Mesendoderm (in vitro differentiated cells): ENCODE measurements around the gene SLC9A8.

ENCODE experiments used
- DNase-seq: peaks from one replicate; pipeline ENCODE4 v3.0.0; 2013
- H2AK5ac ChIP-seq: 2 replicates; pipeline ENCODE4 v1.6.1; 2013; ENCODE audit warnings: low read length, inconsistent platforms
- H2BK120ac ChIP-seq: 2 replicates; pipeline ENCODE4 v1.6.1; 2013; ENCODE audit warnings: low read depth, mild to moderate bottlenecking, low read length, moderate library complexity, mixed read lengths
- H2BK15ac ChIP-seq: replicated peaks from 2 replicates; pipeline ENCODE4 v1.6.1; 2013; ENCODE audit warnings: low read depth, mild to moderate bottlenecking, moderate library complexity
- H2BK5ac ChIP-seq: 2 replicates; pipeline ENCODE4 v1.6.1; 2013; ENCODE audit warnings: low read length, inconsistent platforms
- H3K18ac ChIP-seq: 2 replicates; pipeline ENCODE4 v1.6.1; 2013; ENCODE audit warnings: mild to moderate bottlenecking, low read length, mixed read lengths
- H3K23ac ChIP-seq: one replicate; pipeline ENCODE4 v1.6.1; 2013; ENCODE audit warnings: low read length
- H3K27ac ChIP-seq: 2 replicates; pipeline ENCODE4 v1.5.1; 2013; ENCODE audit warnings: low read depth, mild to moderate bottlenecking, inconsistent platforms, low read length, moderate library complexity
- H3K27me3 ChIP-seq: 2 replicates; pipeline ENCODE4 v1.6.1; 2013; ENCODE audit warnings: low read length, control low read depth, mild to moderate bottlenecking, inconsistent platforms; ENCODE audit not compliant: insufficient read depth, poor library complexity
- H3K36me3 ChIP-seq: 2 replicates; pipeline ENCODE4 v1.6.1; 2013; ENCODE audit warnings: low read length, inconsistent platforms; ENCODE audit not compliant: control insufficient read depth, insufficient read depth
- H3K4ac ChIP-seq: one replicate; pipeline ENCODE4 v1.6.1; 2013; ENCODE audit warnings: low read depth, mild to moderate bottlenecking, low read length, moderate library complexity
- H3K4me1 ChIP-seq: 2 replicates; pipeline ENCODE4 v1.6.1; 2013; ENCODE audit warnings: low read depth, low read length, inconsistent platforms; ENCODE audit not compliant: control insufficient read depth
- H3K4me2 ChIP-seq: 2 replicates; pipeline ENCODE4 v1.6.1; 2013; ENCODE audit warnings: low read length
- H3K4me3 ChIP-seq: 2 replicates; pipeline ENCODE4 v1.5.1; 2013; ENCODE audit warnings: mild to moderate bottlenecking, low read length
- H3K56ac ChIP-seq: one replicate; pipeline ENCODE4 v1.6.1; 2013; ENCODE audit warnings: low read length
- H3K79me1 ChIP-seq: 2 replicates; pipeline ENCODE4 v1.6.1; 2013; ENCODE audit warnings: low read length, inconsistent platforms
- H3K79me2 ChIP-seq: 2 replicates; pipeline ENCODE4 v1.6.1; 2013; ENCODE audit warnings: mild to moderate bottlenecking, low read length; ENCODE audit not compliant: control insufficient read depth, insufficient read depth
- H3K9ac ChIP-seq: 2 replicates; pipeline ENCODE4 v1.6.1; 2013; ENCODE audit warnings: low read length, inconsistent platforms
- H4K5ac ChIP-seq: one replicate; pipeline ENCODE4 v1.6.1; 2013; ENCODE audit warnings: low read length
- H4K8ac ChIP-seq: one replicate; pipeline ENCODE4 v1.6.1; 2013; ENCODE audit warnings: low read depth, mild to moderate bottlenecking, control low read depth, low read length, moderate library complexity
- WGBS: extraction: QIAGEN DNeasy Blood & Tissue Kit; methylation state at CpG from one replicate; pipeline ENCODE4 v1.1.7; 2013; ENCODE audit warnings: low lambda C conversion rate, missing lambda C conversion rate; ENCODE audit not compliant: insufficient coverage; ENCODE audit errors: extremely low coverage; 5-methylcytosine and 5-hydroxymethylcytosine counted together

SLC9A8 gene

GRCh38 chr20:49831022-49831769, 18.6 kb downstream of the SLC9A8 start:
- H3K27ac ChIP-seq = no peak overlapping the region
- no peak overlapping the region for H3K9ac ChIP-seq
- WGBS = no CpG with 5 or more reads among the region's 11 CpGs
- no peaks in the 10 kb centered on the region for H3K27me3 ChIP-seq
- H3K4me1 ChIP-seq = no peaks in the 10 kb centered on the region
- no peak overlapping the region for H3K56ac ChIP-seq
- H3K23ac ChIP-seq = no peak overlapping the region
- H2BK15ac ChIP-seq = no peak overlapping the region
- no peak overlapping the region for H3K18ac ChIP-seq
- H2AK5ac ChIP-seq = no peak overlapping the region
- no peaks in the 10 kb centered on the region for H3K36me3 ChIP-seq
- H3K4me3 ChIP-seq = no peak overlapping the region
- no peaks in the 10 kb centered on the region for H3K79me2 ChIP-seq
- no peak overlapping the region for H4K8ac ChIP-seq
- H3K4ac ChIP-seq = no peak overlapping the region
- H3K4me2 ChIP-seq = no peak overlapping the region
- no peak overlapping the region for H4K5ac ChIP-seq
- no peak overlapping the region for H2BK120ac ChIP-seq
- no peak overlapping the region for H2BK5ac ChIP-seq
- no peaks in the 10 kb centered on the region for H3K79me1 ChIP-seq
- DNase-seq = no peak

DNA sequence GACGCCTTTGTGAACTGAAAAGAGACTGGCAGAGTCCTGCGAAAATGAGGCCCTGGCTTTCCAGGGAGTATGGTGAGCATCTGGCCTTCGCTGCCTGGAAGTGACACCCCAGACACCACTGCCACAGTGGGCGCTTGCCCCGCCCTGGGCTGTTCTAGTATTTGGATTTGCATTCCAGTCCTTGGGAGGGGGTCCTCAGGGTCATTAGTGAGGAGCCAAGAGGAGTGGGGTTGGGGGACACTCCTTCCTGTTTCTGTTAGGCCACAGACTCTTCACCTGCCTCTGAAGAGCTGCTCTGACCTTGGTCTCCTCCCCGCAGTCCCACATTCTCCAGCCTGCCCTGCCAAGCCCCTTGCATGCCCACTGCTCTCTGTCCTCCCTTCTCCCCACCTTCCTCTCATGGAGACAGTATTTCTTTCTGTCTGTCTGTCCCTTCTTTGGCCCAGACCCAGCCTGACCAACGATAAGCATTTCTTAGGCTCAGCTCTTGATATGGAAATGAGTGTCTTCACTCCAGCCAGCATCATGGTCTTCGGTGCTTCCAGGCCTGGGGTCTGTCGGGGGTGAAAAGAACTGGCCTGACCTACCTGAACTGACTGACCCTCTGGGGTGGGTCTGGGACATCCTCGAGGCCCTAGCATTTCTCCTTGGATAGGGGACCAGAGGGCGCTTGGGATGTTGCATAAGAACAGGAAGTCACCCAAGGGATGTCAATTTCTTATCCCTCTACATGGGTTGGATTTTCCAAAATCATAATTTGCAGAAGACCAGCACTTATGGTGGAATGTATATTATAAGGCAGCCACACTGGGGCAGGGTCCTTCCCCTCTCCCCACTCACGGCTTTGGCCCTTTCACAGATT, 19.4 kb downstream of the SLC9A8 start:
- no peak overlapping the region for H2BK5ac ChIP-seq
- H4K8ac ChIP-seq = no peak overlapping the region
- H3K18ac ChIP-seq = no peak overlapping the region
- no peak overlapping the region for H3K4me2 ChIP-seq
- no peak overlapping the region for H3K4ac ChIP-seq
- no peaks in the 10 kb centered on the region for H3K79me2 ChIP-seq
- no peak overlapping the region for H3K56ac ChIP-seq
- H3K23ac ChIP-seq = no peak overlapping the region
- no peaks in the 10 kb centered on the region for H3K27me3 ChIP-seq
- H3K4me1 ChIP-seq = no peaks in the 10 kb centered on the region
- no peak overlapping the region for H3K27ac ChIP-seq
- DNase-seq = no peak
- no peak overlapping the region for H2BK120ac ChIP-seq
- H3K9ac ChIP-seq = no peak overlapping the region
- H2BK15ac ChIP-seq = no peak overlapping the region
- H4K5ac ChIP-seq = no peak overlapping the region
- no peaks in the 10 kb centered on the region for H3K36me3 ChIP-seq
- no peaks in the 10 kb centered on the region for H3K79me1 ChIP-seq
- H2AK5ac ChIP-seq = no peak overlapping the region
- WGBS = no CpG with 5 or more reads among the region's 12 CpGs
- no peak overlapping the region for H3K4me3 ChIP-seq

DNA sequence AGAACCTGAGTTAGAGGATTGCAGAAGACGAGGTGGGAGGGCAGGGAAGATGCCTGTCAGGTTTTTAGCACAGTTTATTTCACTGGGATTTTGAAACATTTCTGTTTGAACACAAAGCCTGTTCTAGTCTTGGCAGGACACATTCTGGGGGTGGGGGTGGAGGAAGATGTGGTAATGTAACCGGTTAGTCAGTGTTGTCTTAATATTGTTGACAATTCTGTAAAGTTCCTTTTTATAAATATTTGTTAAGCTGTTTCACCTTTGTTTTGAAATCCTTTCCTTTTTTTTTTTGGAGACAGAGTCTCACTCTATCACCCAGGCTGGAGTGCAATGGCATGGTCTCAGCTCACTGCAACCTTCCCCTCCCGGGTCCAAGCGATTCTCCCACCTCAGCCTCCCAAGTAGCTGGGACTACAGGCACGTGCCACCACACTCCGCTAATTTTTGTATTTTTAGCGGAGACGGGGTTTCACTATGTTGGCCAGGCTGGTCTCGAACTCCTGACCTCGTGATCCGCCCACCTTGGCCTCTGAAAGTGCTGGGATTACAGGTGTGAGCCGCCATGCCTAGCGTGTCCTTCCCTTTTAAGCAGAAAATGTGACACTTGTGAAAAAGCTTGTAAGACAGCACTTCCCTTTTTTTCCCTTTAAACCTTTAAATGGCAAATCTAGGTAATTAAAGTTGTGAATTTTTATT, 20.2 kb downstream of the SLC9A8 start:
- Histone ChIP-seq H3K23ac (no peak overlapping the region), H2AK5ac (no peak overlapping the region), H3K4me3 (no peak overlapping the region), H3K4ac (no peak overlapping the region), H3K79me2 (no peaks in the 10 kb centered on the region), H3K27me3 (no peaks in the 10 kb centered on the region), H2BK15ac (no peak overlapping the region), H2BK5ac (no peak overlapping the region), H3K27ac (no peak overlapping the region), H3K18ac (no peak overlapping the region), H4K8ac (no peak overlapping the region), H3K56ac (no peak overlapping the region), H4K5ac (no peak overlapping the region), H3K4me1 (no peaks in the 10 kb centered on the region), H3K4me2 (no peak overlapping the region), H2BK120ac (no peak overlapping the region), H3K9ac (no peak overlapping the region), H3K36me3 (no peaks in the 10 kb centered on the region), H3K79me1 (no peaks in the 10 kb centered on the region)
- DNase-seq = no peak
- no CpG with 5 or more reads among the region's 13 CpGs for WGBS

- H4K5ac ChIP-seq = no peak overlapping the region
- H4K8ac ChIP-seq = no peak overlapping the region
- H3K4me2 ChIP-seq = no peak overlapping the region
- H3K56ac ChIP-seq = no peak overlapping the region
- no peaks in the 10 kb centered on the region for H3K79me1 ChIP-seq
- no CpG with 5 or more reads among the region's 4 CpGs for WGBS
- DNase-seq = no peak
- H3K18ac ChIP-seq = no peak overlapping the region
- H3K4ac ChIP-seq = no peak overlapping the region
- H3K79me2 ChIP-seq = no peaks in the 10 kb centered on the region
- no peak overlapping the region for H3K23ac ChIP-seq
- no peaks in the 10 kb centered on the region for H3K36me3 ChIP-seq
- no peak overlapping the region for H2AK5ac ChIP-seq
- no peak overlapping the region for H2BK120ac ChIP-seq
- H2BK5ac ChIP-seq = no peak overlapping the region
- no peak overlapping the region for H3K27ac ChIP-seq
- no peaks in the 10 kb centered on the region for H3K27me3 ChIP-seq
- no peaks in the 10 kb centered on the region for H3K4me1 ChIP-seq
- no peak overlapping the region for H3K4me3 ChIP-seq
- no peak overlapping the region for H2BK15ac ChIP-seq
- no peak overlapping the region for H3K9ac ChIP-seq
These were observed 20.9 kb downstream of the SLC9A8 start for GRCh38 chr20:49833483-49833882.

- no CpG with 5 or more reads among the region's 4 CpGs for WGBS
- H2BK120ac ChIP-seq = no peak overlapping the region
- no peak overlapping the region for H3K4me3 ChIP-seq
- no peak overlapping the region for H3K23ac ChIP-seq
- H3K79me1 ChIP-seq = no peaks in the 10 kb centered on the region
- no peak overlapping the region for H2AK5ac ChIP-seq
- no peak overlapping the region for H2BK5ac ChIP-seq
- H3K27me3 ChIP-seq = no peaks in the 10 kb centered on the region
- H2BK15ac ChIP-seq = no peak overlapping the region
- no peak for DNase-seq
- H4K5ac ChIP-seq = no peak overlapping the region
- H3K4me1 ChIP-seq = no peaks in the 10 kb centered on the region
- no peak overlapping the region for H3K4ac ChIP-seq
- no peak overlapping the region for H3K56ac ChIP-seq
- H3K79me2 ChIP-seq = no peaks in the 10 kb centered on the region
- no peak overlapping the region for H3K9ac ChIP-seq
- H3K27ac ChIP-seq = no peak overlapping the region
- H4K8ac ChIP-seq = no peak overlapping the region
- H3K36me3 ChIP-seq = no peaks in the 10 kb centered on the region
- H3K18ac ChIP-seq = no peak overlapping the region
- H3K4me2 ChIP-seq = no peak overlapping the region
These were observed 22.4 kb downstream of the SLC9A8 start for GRCh38 chr20:49835031-49835430.
